Measurements from ENCODE around the gene PRR15L.

PRR15L gene

DNA sequence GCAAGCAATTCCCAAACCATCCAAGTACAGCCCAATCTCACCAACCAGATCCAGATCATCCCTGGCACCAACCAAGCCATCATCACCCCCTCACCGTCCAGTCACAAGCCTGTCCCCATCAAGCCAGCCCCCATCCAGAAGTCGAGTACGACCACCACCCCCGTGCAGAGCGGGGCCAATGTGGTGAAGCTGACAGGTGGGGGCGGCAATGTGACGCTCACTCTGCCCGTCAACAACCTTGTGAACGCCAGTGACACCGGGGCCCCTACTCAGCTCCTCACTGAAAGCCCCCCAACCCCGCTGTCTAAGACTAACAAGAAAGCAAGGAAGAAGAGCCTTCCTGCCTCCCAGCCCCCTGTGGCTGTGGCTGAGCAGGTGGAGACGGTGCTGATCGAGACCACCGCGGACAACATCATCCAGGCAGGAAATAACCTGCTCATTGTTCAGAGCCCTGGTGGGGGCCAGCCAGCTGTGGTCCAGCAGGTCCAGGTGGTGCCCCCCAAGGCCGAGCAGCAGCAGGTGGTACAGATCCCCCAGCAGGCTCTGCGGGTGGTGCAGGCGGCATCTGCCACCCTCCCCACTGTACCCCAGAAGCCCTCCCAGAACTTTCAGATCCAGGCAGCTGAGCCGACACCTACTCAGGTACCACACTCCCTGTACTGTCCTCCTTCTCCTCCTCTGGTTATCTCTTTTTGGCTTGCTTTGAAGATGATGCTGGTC is 41.0 kb downstream of the PRR15L start:
- no peak overlapping the region for H3K9ac ChIP-seq (ENCODE audit: low read length in 2 of 2)
- peak overlapping the region; percentile 60 for H3K27ac ChIP-seq (ENCODE audit: low read length)
- H3K27me3 ChIP-seq (ENCODE audit: control insufficient read depth in 1 of 2, insufficient read depth in 2 of 2, low read length in 2 of 2), result no peaks in the 10 kb centered on the region

DNA sequence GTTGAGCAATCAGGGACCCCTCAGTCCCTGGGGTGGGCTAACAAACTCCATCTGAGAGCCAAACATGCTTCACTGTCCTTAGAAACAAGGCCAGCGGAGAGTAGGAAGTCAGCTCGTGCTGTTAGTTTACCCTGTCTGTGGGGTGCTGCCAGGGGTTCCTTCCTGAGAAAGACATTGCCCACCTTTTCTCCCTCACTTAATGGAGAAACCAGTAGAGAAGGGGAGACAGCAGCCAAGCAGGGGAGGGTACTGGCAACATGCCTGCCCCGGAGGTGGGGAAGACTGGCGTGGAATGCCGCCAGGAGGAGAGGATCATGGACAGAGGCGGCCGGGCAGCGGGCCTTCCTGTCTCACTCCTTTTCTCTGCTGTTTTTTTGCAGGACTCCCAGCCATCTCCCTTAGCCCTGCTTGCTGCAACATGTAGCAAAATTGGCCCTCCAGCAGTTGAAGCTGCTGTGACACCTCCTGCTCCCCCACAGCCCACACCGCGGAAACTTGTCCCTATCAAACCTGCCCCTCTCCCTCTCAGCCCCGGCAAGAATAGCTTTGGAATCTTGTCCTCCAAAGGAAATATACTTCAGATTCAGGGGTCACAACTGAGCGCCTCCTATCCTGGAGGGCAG is 41.8 kb downstream of the PRR15L start:
- peak overlapping the region; percentile 60 for H3K27ac ChIP-seq (ENCODE audit: low read length)

More for the DNA sequence above, 41.0 kb downstream of the PRR15L start:
- Histone ChIP-seq H3K4me3 (ENCODE audit: low read length in 2 of 2) (no peak overlapping the region), H3K9me3 (ENCODE audit: control insufficient read depth in 2 of 2, low read length in 2 of 2) (no peaks in the 10 kb centered on the region), H3K4me1 (ENCODE audit: control insufficient read depth, insufficient read depth, low read length) (peaks cover 13% of the 10 kb centered on the region), H3K36me3 (ENCODE audit: control insufficient read depth in 2 of 2, insufficient read depth in 2 of 2, low read length in 2 of 2) (peaks cover 0 to 2% of the 10 kb centered on the region in 2 donors)

DNA sequence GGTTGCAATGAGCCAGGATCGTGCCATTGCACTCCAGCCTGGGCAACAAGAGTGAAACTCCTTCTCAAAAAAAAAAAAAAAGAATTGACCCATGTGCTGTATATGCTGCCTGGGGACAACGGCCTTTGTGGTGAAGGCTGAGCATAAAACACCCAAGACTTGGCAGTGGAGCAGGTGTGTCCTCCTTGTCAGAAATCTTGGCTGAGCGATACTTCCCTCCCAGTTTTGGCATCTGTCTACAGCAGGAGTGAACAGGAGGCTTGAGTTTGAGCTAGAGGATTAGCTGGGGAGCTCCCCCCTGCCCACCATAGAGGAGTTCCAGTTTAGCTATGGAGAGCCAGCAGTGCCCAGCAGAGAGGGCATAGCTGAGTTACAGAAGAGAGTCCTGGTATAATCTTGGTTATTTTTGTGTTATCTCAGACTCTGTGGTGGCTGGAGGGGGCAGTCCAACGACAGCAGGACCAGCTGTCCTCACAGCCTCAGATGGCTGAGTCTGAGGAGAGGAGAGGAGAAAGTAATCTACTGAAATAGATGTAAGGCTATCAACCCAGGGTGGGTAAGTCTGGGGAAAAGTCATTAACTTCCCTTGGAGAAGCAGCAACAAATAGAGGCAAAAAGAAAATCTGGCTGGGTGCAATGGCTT is 43.3 kb downstream of the PRR15L start:
- peaks cover 13% of the 10 kb centered on the region for H3K4me1 ChIP-seq (ENCODE audit: control insufficient read depth, insufficient read depth, low read length)
- no peak overlapping the region for H3K9ac ChIP-seq (ENCODE audit: low read length in 2 of 2)
- no peak overlapping the region for H3K4me3 ChIP-seq (ENCODE audit: low read length in 2 of 2)
- peaks cover 0 to 2% of the 10 kb centered on the region in 2 donors for H3K36me3 ChIP-seq (ENCODE audit: control insufficient read depth in 2 of 2, insufficient read depth in 2 of 2, low read length in 2 of 2)
- no peak overlapping the region for H3K27ac ChIP-seq (ENCODE audit: low read length)
- no peaks in the 10 kb centered on the region for H3K27me3 ChIP-seq (ENCODE audit: control insufficient read depth in 1 of 2, insufficient read depth in 2 of 2, low read length in 2 of 2)
- H3K9me3 ChIP-seq (ENCODE audit: control insufficient read depth in 2 of 2, low read length in 2 of 2), result no peaks in the 10 kb centered on the region

More for the DNA sequence above, 41.8 kb downstream of the PRR15L start:
- Histone ChIP-seq H3K4me3 (ENCODE audit: low read length in 2 of 2) (peak overlapping the region; percentile 8 to 40), H3K36me3 (ENCODE audit: control insufficient read depth in 2 of 2, insufficient read depth in 2 of 2, low read length in 2 of 2) (peaks cover 0 to 2% of the 10 kb centered on the region in 2 donors), H3K9ac (ENCODE audit: low read length in 2 of 2) (peak overlapping the region; percentile 5 to 42), H3K4me1 (ENCODE audit: control insufficient read depth, insufficient read depth, low read length) (peaks cover 13% of the 10 kb centered on the region), H3K9me3 (ENCODE audit: control insufficient read depth in 2 of 2, low read length in 2 of 2) (no peaks in the 10 kb centered on the region), H3K27me3 (ENCODE audit: control insufficient read depth in 1 of 2, insufficient read depth in 2 of 2, low read length in 2 of 2) (no peaks in the 10 kb centered on the region)

DNA sequence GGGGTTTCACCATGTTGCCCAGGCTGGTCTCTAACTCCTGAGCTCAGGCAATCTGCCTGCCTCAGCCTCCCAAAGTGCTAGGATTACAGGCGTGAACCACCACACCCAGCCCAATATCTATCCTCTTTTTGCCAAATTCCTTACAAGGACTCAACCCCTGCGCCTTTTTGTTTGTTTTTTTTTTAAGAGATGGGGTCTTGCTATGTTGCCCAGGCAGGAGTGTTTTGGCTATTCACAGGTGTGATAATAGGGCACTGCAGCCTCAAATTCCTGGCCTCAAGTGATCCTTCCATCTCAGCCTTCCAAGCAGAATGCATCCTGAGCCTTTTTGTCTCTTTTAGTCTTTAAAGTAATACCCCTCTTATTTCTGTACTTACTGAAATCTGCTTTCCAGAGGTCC is 44.6 kb downstream of the PRR15L start:
- no peak overlapping the region for H3K9ac ChIP-seq (ENCODE audit: low read length in 2 of 2)
- H3K27me3 ChIP-seq (ENCODE audit: control insufficient read depth in 1 of 2, insufficient read depth in 2 of 2, low read length in 2 of 2), result no peaks in the 10 kb centered on the region
- no peak overlapping the region for H3K27ac ChIP-seq (ENCODE audit: low read length)
- peaks cover 20% of the 10 kb centered on the region for H3K4me1 ChIP-seq (ENCODE audit: control insufficient read depth, insufficient read depth, low read length)
- H3K4me3 ChIP-seq (ENCODE audit: low read length in 2 of 2), result no peak overlapping the region
- no peaks in the 10 kb centered on the region for H3K9me3 ChIP-seq (ENCODE audit: control insufficient read depth in 2 of 2, low read length in 2 of 2)
- peaks cover 0 to 2% of the 10 kb centered on the region in 2 donors for H3K36me3 ChIP-seq (ENCODE audit: control insufficient read depth in 2 of 2, insufficient read depth in 2 of 2, low read length in 2 of 2)

DNA sequence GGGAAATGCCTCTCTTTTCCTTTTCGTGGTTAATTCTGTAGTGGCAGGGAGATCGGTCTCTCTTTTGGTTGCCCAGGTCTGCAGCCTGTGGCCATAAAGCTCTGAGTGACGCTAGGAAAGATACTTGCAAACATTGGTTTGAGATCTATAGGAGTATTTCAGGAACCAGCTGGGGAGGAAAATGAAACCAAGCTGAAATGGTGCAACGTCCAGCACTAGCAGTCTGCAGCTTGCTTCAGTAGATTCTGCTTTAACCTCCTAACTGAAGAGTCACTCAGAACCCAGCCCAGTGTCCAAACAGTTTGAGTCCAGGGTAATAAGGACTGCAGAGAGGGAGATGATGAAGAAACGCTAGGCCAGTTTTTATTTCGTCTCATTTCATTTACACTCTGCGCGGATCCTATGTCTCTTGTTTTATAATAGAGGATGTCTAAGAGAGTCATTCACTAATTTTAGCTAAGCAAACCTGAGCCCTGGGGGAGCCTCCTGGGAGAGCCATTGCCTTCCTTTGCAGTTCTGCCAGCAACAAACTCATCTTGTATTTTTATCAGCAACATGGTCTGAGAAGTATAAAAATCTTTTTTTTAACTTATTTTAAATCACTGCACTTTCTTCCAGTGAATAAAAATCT is 49.6 kb downstream of the PRR15L start:
- peaks cover 39% of the 10 kb centered on the region for H3K4me1 ChIP-seq (ENCODE audit: control insufficient read depth, insufficient read depth, low read length)
- peak overlapping the region; percentile 59 to 61 for H3K4me3 ChIP-seq (ENCODE audit: low read length in 2 of 2)
- peak overlapping the region in 1 of 2 donors; percentile 1 for H3K9ac ChIP-seq (ENCODE audit: low read length in 2 of 2)
- H3K36me3 ChIP-seq (ENCODE audit: control insufficient read depth in 2 of 2, insufficient read depth in 2 of 2, low read length in 2 of 2), result no peaks in the 10 kb centered on the region
- no peaks in the 10 kb centered on the region for H3K9me3 ChIP-seq (ENCODE audit: control insufficient read depth in 2 of 2, low read length in 2 of 2)
- H3K27me3 ChIP-seq (ENCODE audit: control insufficient read depth in 1 of 2, insufficient read depth in 2 of 2, low read length in 2 of 2), result no peaks in the 10 kb centered on the region
- peak overlapping the region; percentile 6 for H3K27ac ChIP-seq (ENCODE audit: low read length)

DNA sequence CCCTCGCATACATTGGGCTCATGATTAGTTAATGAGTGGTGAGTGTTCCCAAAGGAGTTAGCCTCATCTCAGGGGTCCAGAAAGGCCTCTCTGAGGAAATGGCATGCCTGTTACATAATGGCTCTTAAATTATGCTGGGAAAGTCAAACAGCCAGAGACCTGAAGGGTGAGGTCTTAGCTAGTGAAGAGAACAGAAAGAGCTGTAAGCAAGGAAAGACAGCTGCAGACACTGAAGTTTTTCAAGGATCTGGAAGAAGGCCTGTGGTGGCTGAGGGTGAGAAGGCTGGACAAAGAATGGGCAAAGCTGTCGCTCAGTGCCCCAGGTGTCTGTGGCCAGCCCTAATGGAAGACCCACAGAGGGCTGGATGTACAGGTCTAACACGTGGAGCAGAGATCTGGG is 51.2 kb downstream of the PRR15L start:
- Histone ChIP-seq H3K9ac (ENCODE audit: low read length in 2 of 2) (peak overlapping the region in 1 of 2 donors; percentile 21), H3K4me1 (ENCODE audit: control insufficient read depth, insufficient read depth, low read length) (peaks cover 48% of the 10 kb centered on the region), H3K9me3 (ENCODE audit: control insufficient read depth in 2 of 2, low read length in 2 of 2) (no peaks in the 10 kb centered on the region), H3K36me3 (ENCODE audit: control insufficient read depth in 2 of 2, insufficient read depth in 2 of 2, low read length in 2 of 2) (no peaks in the 10 kb centered on the region), H3K27me3 (ENCODE audit: control insufficient read depth in 1 of 2, insufficient read depth in 2 of 2, low read length in 2 of 2) (no peaks in the 10 kb centered on the region), H3K4me3 (ENCODE audit: low read length in 2 of 2) (peak overlapping the region in 1 of 2 donors; percentile 55), H3K27ac (ENCODE audit: low read length) (peak overlapping the region; percentile 90)

DNA sequence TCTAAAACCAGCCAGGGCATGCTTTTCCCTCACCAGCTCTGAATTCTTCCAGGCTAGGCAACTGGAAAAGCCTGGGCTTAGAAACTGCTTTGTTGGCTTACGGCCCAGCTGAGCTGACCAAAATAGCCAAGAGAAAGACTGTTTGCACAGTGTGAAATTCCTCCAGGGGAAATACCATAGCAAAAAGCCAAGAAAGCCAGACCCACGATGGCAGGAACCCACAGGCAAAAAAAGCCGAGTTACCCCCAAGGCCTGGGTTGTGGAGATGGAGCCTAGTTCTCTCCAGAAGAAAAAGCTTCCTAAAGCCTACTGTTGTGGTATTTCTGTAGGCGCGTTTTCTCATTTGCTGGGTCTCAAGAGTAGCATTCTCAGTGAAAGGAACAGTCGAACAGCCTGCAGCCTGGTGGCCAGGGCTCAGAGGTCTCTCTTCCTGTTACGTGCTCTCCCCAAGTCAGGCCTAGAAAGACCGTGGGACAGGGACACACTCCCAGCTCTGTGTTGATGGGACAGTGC is 52.4 kb downstream of the PRR15L start:
- no peaks in the 10 kb centered on the region for H3K27me3 ChIP-seq (ENCODE audit: control insufficient read depth in 1 of 2, insufficient read depth in 2 of 2, low read length in 2 of 2)
- no peaks in the 10 kb centered on the region for H3K9me3 ChIP-seq (ENCODE audit: control insufficient read depth in 2 of 2, low read length in 2 of 2)
- H3K36me3 ChIP-seq (ENCODE audit: control insufficient read depth in 2 of 2, insufficient read depth in 2 of 2, low read length in 2 of 2), result no peaks in the 10 kb centered on the region
- H3K27ac ChIP-seq (ENCODE audit: low read length), result peak overlapping the region; percentile 90
- H3K9ac ChIP-seq (ENCODE audit: low read length in 2 of 2), result peak overlapping the region; percentile 48 to 72
- peak overlapping the region; percentile 53 to 55 for H3K4me3 ChIP-seq (ENCODE audit: low read length in 2 of 2)
- peaks cover 50% of the 10 kb centered on the region for H3K4me1 ChIP-seq (ENCODE audit: control insufficient read depth, insufficient read depth, low read length)

DNA sequence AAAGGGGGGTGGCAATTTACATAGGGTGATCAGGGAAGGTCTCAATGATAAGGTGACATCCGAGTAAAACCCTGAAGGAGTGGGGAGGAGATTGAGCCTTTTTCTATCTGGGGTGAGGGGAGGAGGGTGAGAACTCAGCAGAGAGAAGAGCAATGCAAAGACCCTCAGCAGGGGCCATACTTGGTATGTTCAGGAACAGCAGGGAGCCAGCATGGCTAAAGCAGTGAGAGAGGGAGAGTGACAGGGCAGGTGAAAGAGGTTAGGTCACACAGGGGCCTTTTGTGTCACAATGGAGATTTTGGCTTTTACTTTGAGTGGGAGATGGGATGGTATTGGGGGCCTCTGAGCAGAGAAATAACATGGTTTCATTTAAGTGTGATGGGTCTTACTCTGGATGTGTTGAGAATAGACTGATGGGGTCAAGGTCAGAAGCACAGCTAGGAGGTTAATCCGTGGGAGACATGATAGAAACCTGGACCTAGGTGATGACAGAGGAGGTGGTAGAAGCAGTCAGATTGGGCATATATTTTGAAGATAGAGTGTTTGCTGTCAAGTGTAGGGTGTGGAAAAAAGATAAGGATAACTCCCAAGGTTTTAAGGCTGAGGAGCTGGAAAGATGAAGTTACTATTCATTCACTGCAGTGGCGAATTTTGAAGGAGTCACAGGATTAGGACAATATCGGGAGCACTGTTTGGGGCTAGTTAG is 55.5 kb downstream of the PRR15L start:
- Histone ChIP-seq H3K9ac (ENCODE audit: low read length in 2 of 2) (no peak overlapping the region), H3K4me3 (ENCODE audit: low read length in 2 of 2) (no peak overlapping the region), H3K27me3 (ENCODE audit: control insufficient read depth in 1 of 2, insufficient read depth in 2 of 2, low read length in 2 of 2) (no peaks in the 10 kb centered on the region), H3K9me3 (ENCODE audit: control insufficient read depth in 2 of 2, low read length in 2 of 2) (no peaks in the 10 kb centered on the region), H3K4me1 (ENCODE audit: control insufficient read depth, insufficient read depth, low read length) (peaks cover 61% of the 10 kb centered on the region), H3K36me3 (ENCODE audit: control insufficient read depth in 2 of 2, insufficient read depth in 2 of 2, low read length in 2 of 2) (peaks cover 0 to 2% of the 10 kb centered on the region in 2 donors), H3K27ac (ENCODE audit: low read length) (no peak overlapping the region)

Data from stomach smooth muscle (tissue), 2 donors.